Measurements from ENCODE around the gene UBR4.

Gene UBR4

DNA sequence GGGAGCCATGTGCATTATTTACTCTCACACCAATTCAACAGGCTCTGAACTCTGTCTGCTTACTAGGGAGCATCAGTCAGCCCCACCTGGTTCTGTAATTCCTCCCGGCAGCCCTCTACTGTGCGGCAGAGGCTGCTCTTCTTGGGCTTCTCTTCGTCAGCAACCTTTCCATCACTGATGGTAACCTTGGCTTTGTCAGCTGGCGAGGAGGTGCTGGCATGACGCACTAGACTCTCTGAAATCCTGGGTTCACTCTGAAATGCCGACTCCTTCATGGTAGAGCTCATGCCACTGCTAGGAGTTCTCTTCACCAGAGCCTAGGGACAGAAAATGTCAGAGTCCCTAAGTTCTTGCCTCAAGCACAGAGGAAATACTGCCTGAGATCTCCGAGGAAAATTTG is 49.2 kb downstream of the UBR4 start:
- TF ChIP-seq CTCF (IDR thresholded peaks at IDR 0.05; ENCODE audit: low read depth, low read length, missing control alignments): no peak
- H3K4me3 ChIP-seq (ENCODE audit: low read depth, low read length): no peak overlapping the region
- no peak for DNase-seq (ENCODE audit: low read depth)

DNA sequence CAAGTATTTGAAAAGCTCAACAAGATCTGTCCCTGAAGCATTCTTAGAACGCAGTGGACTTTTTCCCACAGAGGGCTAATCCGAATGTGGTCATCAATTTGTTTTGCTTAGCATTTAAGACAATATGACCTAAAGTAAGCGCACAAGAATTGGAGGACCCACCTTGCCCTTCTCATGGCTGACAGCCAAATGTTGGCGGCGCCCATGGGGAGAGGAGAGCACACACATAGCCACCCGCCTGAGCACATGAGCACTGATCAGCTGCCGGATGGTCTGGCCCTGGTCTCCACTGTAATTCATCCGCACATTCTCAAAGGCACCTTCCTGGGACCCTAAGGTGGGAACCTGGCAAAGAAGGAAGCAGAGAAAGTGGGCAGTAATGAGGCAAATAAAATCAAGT is 52.4 kb downstream of the UBR4 start:
- no peak for TF ChIP-seq CTCF (IDR thresholded peaks at IDR 0.05; ENCODE audit: low read depth, low read length, missing control alignments)
- DNase-seq (ENCODE audit: low read depth): no peak

DNA sequence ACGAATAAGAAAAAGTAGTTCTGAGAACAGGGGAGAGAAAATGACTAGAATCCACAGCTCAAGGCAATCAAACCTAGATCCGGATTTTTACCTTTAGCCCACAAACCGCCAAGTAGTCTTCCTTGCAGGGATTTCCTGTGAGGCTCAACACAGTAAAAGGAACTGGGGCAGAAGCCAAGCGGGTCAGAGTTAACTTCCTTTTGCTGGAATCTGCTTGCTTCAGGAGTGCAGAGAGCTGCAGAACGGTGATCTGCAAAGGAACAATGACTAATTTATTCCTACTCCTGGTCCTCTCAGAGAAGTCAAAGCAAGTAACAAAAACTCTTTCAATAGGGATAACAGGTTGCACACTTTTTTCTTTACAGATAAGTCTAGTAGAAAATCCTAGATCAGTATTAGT is 53.4 kb downstream of the UBR4 start:
- DNase-seq (ENCODE audit: low read depth): no peak
- TF ChIP-seq CTCF (IDR thresholded peaks at IDR 0.05; ENCODE audit: low read depth, low read length, missing control alignments): no peak
- no peak overlapping the region for H3K4me3 ChIP-seq (ENCODE audit: low read depth, low read length)

More for the DNA sequence above, 52.4 kb downstream of the UBR4 start:
- no peak overlapping the region for H3K4me3 ChIP-seq (ENCODE audit: low read depth, low read length)

DNA sequence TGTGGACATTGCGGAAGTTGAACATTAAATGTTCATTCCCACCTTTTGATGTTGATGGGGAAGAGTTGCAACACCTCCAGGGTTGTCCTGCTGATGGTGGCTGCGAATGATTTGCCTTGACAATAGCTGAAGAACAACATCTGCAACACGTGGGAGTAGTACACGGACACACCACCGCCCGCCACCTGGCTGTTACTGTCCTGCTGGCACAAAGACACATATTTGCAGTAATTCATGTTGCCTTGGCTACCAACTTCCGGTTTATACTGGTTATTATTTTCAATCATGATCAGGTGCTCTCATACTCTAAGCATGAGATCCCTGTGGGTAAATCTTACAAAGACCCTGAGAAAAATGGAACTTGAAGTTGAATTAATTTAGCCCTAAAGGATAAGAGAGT is 55.2 kb downstream of the UBR4 start:
- DNase-seq (ENCODE audit: low read depth): no peak
- no peak overlapping the region for H3K4me3 ChIP-seq (ENCODE audit: low read depth, low read length)
- no peak for TF ChIP-seq CTCF (IDR thresholded peaks at IDR 0.05; ENCODE audit: low read depth, low read length, missing control alignments)

DNA sequence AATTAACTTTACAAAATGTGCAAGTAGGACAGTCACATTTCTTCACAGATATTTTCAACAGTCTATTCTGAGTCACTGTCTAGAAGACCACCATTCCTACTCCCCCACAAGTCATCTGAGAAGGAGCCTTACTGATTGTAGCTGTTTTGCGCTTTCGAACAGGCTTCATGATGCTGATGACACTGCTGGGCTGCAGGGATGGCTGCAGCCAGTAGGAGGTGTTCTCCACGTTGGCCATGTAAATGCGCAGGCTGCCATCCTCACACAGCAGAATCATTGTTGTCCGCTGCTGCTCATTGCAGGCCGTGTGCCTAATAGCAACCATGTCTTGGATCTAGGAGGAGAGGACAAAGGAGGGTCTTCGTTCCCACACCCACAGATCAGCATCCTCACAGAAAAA is 56.9 kb downstream of the UBR4 start:
- DNase-seq (ENCODE audit: low read depth): no peak
- no peak overlapping the region for H3K4me3 ChIP-seq (ENCODE audit: low read depth, low read length)
- peak; percentile 1 for TF ChIP-seq CTCF (IDR thresholded peaks at IDR 0.05; ENCODE audit: low read depth, low read length, missing control alignments)

GRCh38 chr1:19151537-19151936 is 58.5 kb downstream of the UBR4 start:
- TF ChIP-seq CTCF (IDR thresholded peaks at IDR 0.05; ENCODE audit: low read depth, low read length, missing control alignments): no peak
- H3K4me3 ChIP-seq (ENCODE audit: low read depth, low read length): no peak overlapping the region
- no peak for DNase-seq (ENCODE audit: low read depth)

DNA sequence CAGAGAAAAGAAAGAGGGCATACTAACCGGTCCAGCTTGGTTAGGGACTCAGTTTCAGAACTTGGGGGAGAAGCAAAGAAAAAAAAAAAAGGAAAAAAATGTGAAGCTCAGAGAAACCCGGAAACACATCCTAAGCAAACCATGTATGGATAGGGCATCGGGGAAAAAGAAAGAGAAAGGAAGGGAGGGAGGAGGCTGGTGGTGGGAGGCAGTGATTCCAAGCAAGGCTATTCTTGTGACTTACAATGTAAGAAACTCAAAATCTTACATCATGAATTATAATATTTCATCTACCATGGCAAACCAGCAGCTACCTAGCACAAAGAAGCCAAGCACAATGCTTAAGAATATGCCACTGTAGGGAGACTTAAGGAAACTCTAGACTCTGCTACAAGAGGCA is 60.3 kb downstream of the UBR4 start:
- DNase-seq (ENCODE audit: low read depth): no peak
- TF ChIP-seq CTCF (IDR thresholded peaks at IDR 0.05; ENCODE audit: low read depth, low read length, missing control alignments): no peak
- H3K4me3 ChIP-seq (ENCODE audit: low read depth, low read length): no peak overlapping the region
